SK-N-SH (cell line): ENCODE measurements around the gene GPR183. TPM values are rescaled to one million over a fixed set of nuclear protein-coding genes. Genes with fewer than 3 reads are reported as not detected.
A peak's percentile ranks its signal among the peaks of the same experiment; 100 is the strongest.

Source experiments
- CTCF ChIA-PET: fragments of 300-600, 350-600 bp; formaldehyde crosslinking; extraction: SDS; loops from one replicate; lab custom pipeline; 2021; lab: Yijun Ruan, JAX
- POLR2A ChIA-PET: fragments of 350-600 bp; sonication (Branson Sonifier 250); formaldehyde crosslinking; extraction: SDS; loops from one replicate; lab custom pipeline; 2020; ENCODE audit warnings: antibody characterized with exemption, inconsistent platforms; lab: Yijun Ruan, JAX
- DNase-seq: peaks from one replicate; pipeline ENCODE4 v3.0.0; 2012
- H2AFZ ChIP-seq: fragments of 200-600 bp; sonication (generic); 2 replicates; pipeline ENCODE4 v1.8.1; 2016; ENCODE audit warnings: antibody characterized with exemption, mild to moderate bottlenecking, low read depth
- H3F3A ChIP-seq: fragments of 200-600 bp; sonication (generic); replicated peaks from 2 replicates; pipeline ENCODE3; 2016; ENCODE audit warnings: antibody characterized with exemption, mild to moderate bottlenecking; ENCODE audit not compliant: insufficient read depth
- H3K27ac ChIP-seq, 2 experiments: fragments of 200-500 bp in 1 of 2; fragments of 200-600 bp in 1 of 2; sonication (Bioruptor generic) in 1 of 2; sonication (generic), shearing (Covaris generic) in 1 of 2; 2 replicates each; pipeline versions ENCODE4 v1.5.1 to v1.6.1; 2014 to 2016; ENCODE audit warnings: low read depth in 2 of 2, inconsistent platforms in 1 of 2, low read length in 1 of 2, mild to moderate bottlenecking in 1 of 2, mixed read lengths in 1 of 2
- H3K27me3 ChIP-seq: fragments of 200-600 bp; sonication (generic), shearing (Covaris generic); 2 replicates; pipeline ENCODE4 v1.6.1; 2016; ENCODE audit warnings: mixed run types; ENCODE audit not compliant: insufficient read depth
- H3K36me3 ChIP-seq, 2 experiments: fragments of 200-500 bp in 1 of 2; fragments of 200-600 bp in 1 of 2; sonication (Bioruptor generic) in 1 of 2; sonication (generic) in 1 of 2; replicated peaks in 1 of 2; 2 replicates each; pipeline versions ENCODE3 to v1.5.1; 2014 to 2016; ENCODE audit warnings: low read length in 1 of 2, mild to moderate bottlenecking in 1 of 2; ENCODE audit not compliant: insufficient read depth in 2 of 2, control insufficient read depth in 1 of 2
- H3K4me1 ChIP-seq, 2 experiments: fragments of 200-500 bp in 1 of 2; fragments of 200-600 bp in 1 of 2; sonication (Bioruptor generic) in 1 of 2; sonication (generic), shearing (Covaris generic) in 1 of 2; 2 replicates each; pipeline versions ENCODE4 v1.5.1 to v1.6.1; 2014 to 2016; ENCODE audit warnings: low read depth in 1 of 2, low read length in 1 of 2, mixed run types in 1 of 2; ENCODE audit not compliant: insufficient read depth in 2 of 2, control insufficient read depth in 1 of 2
- H3K4me2 ChIP-seq: fragments of 200-600 bp; sonication (generic), shearing (Covaris generic); 2 replicates; pipeline ENCODE4 v1.6.1; 2017; ENCODE audit warnings: mixed run types
- H3K4me3 ChIP-seq, 2 experiments: fragments of 200-500 bp in 1 of 2; fragments of 200-600 bp in 1 of 2; sonication (Bioruptor generic) in 1 of 2; sonication (generic), shearing (Covaris generic) in 1 of 2; 2 replicates each; pipeline versions ENCODE4 v1.5.1 to v1.8.1; 2014 to 2016; ENCODE audit warnings: low read depth in 2 of 2, inconsistent platforms in 1 of 2, low read length in 1 of 2, mild to moderate bottlenecking in 1 of 2, mixed read lengths in 1 of 2, moderate library complexity in 1 of 2
- H3K79me2 ChIP-seq: fragments of 200-600 bp; sonication (generic); 2 replicates; pipeline ENCODE4 v1.8.1; 2017; ENCODE audit warnings: mild to moderate bottlenecking; ENCODE audit not compliant: insufficient read depth
- H3K9ac ChIP-seq: fragments of 200-600 bp; sonication (generic); 2 replicates; pipeline ENCODE4 v1.6.1; 2017; ENCODE audit warnings: mixed run types
- H3K9me2 ChIP-seq: fragments of 200-600 bp; sonication (generic); 2 replicates; pipeline ENCODE4 v1.6.1; 2017; ENCODE audit warnings: mixed run types
- H3K9me3 ChIP-seq: fragments of 200-600 bp; sonication (generic); 2 replicates; pipeline ENCODE4 v1.6.1; 2017; ENCODE audit warnings: mixed run types, mild to moderate bottlenecking, moderate library complexity
- H4K20me1 ChIP-seq: fragments of 200-600 bp; sonication (generic); 2 replicates; pipeline ENCODE4 v1.6.1; 2017; ENCODE audit warnings: mild to moderate bottlenecking, mixed run types; ENCODE audit not compliant: insufficient read depth
- ELF1 ChIP-seq: IDR thresholded peaks from 2 replicates; pipeline ENCODE4 v1.4.0; 2012
- EP300 ChIP-seq, 2 experiments: IDR thresholded peaks; 2 replicates each; pipeline versions ENCODE4 v1.4.0 to v1.6.1; 2012; ENCODE audit warnings: borderline replicate concordance in 1 of 2, low read depth in 1 of 2, low read length in 1 of 2
- FOSL2 ChIP-seq: IDR thresholded peaks from 2 replicates; pipeline ENCODE4 v1.4.0; 2012; ENCODE audit warnings: low read depth, mild to moderate bottlenecking, moderate library complexity, borderline replicate concordance
- FOXJ3 ChIP-seq: sonication (generic); formaldehyde crosslinking; IDR thresholded peaks from 2 replicates; pipeline ENCODE4 v1.5.1; 2020; ENCODE audit warnings: mild to moderate bottlenecking, missing genetic modification reagents
- GABPA ChIP-seq: IDR thresholded peaks from 2 replicates; pipeline ENCODE4 v1.4.0; 2012; ENCODE audit warnings: low read depth, mild to moderate bottlenecking
- JUND ChIP-seq: IDR thresholded peaks from 2 replicates; pipeline ENCODE4 v1.4.0; 2012
- MXI1 ChIP-seq: IDR thresholded peaks from 2 replicates; pipeline ENCODE4 v1.6.1; 2012; ENCODE audit warnings: mild to moderate bottlenecking, low read depth, low read length, improper control_type of control experiment
- NFIC ChIP-seq: IDR thresholded peaks from 2 replicates; pipeline ENCODE4 v1.4.0; 2012; ENCODE audit warnings: borderline replicate concordance
- NRF1 ChIP-seq: IDR thresholded peaks from 2 replicates; pipeline ENCODE4 v1.6.1; 2012; ENCODE audit warnings: low read depth, mild to moderate bottlenecking, low read length
- POLR2AphosphoS5 ChIP-seq: IDR thresholded peaks from 2 replicates; pipeline ENCODE4 v1.6.1; 2012; ENCODE audit warnings: low read depth, low read length
- RAD21 ChIP-seq: IDR thresholded peaks from 2 replicates; pipeline ENCODE4 v1.6.1; 2012; ENCODE audit warnings: mild to moderate bottlenecking, low read length
- RFX5 ChIP-seq: IDR thresholded peaks from 2 replicates; pipeline ENCODE4 v1.6.1; 2012; ENCODE audit warnings: mild to moderate bottlenecking, improper control_type of control experiment, low read length
- SMC3 ChIP-seq: IDR thresholded peaks from 2 replicates; pipeline ENCODE4 v1.6.1; 2012; ENCODE audit warnings: low read depth, low read length, improper control_type of control experiment
- WGBS: methylation state at CpG from one replicate; pipeline ENCODE4 v1.1.6; 2017; ENCODE audit warnings: low lambda C conversion rate; 5-methylcytosine and 5-hydroxymethylcytosine counted together
- polyA plus RNA-seq, 3 experiments: library from polyadenylated mRNA; depleted of rRNA; stranded (reverse); fragments of >200 nt; gene quantifications; 2 replicates each; pipeline ENCODE4 v1.2.3, GENCODE V29; 2012
- TF ChIP-seq, protein P1 (sequence below): IDR thresholded peaks from 2 replicates; pipeline ENCODE4 v1.4.0; 2012; ENCODE audit warnings: low read depth, borderline replicate concordance
- TF ChIP-seq, protein P2 (sequence below): IDR thresholded peaks from 2 replicates; pipeline ENCODE4 v1.4.0; 2012; ENCODE audit warnings: low read depth, borderline replicate concordance
- TF ChIP-seq, protein P3 (sequence below): fragments of 200-600 bp; sonication (generic); IDR thresholded peaks from 2 replicates; pipeline ENCODE4 v1.6.1; 2017; ENCODE audit warnings: antibody characterized with exemption, mild to moderate bottlenecking, moderate library complexity
- TF ChIP-seq, protein P4 (sequence below): fragments of 150-350 bp; IDR thresholded peaks from 2 replicates; pipeline ENCODE4 v1.6.1; 2017; ENCODE audit warnings: antibody characterized with exemption, low read length, low read depth, borderline replicate concordance
- TF ChIP-seq, protein P5 (sequence below): fragments of 150-350 bp; IDR thresholded peaks from 2 replicates; pipeline ENCODE4 v1.6.1; 2016; ENCODE audit warnings: mild to moderate bottlenecking, low read depth, low read length
- TF ChIP-seq, protein P6 (sequence below): IDR thresholded peaks from 2 replicates; pipeline ENCODE4 v1.4.0; 2012; ENCODE audit warnings: low read depth

GPR183 gene
- polyA plus RNA-seq, 1 of the 3 experiments (the other 2 are of a cell fraction) = 0.07 TPM

DNA sequence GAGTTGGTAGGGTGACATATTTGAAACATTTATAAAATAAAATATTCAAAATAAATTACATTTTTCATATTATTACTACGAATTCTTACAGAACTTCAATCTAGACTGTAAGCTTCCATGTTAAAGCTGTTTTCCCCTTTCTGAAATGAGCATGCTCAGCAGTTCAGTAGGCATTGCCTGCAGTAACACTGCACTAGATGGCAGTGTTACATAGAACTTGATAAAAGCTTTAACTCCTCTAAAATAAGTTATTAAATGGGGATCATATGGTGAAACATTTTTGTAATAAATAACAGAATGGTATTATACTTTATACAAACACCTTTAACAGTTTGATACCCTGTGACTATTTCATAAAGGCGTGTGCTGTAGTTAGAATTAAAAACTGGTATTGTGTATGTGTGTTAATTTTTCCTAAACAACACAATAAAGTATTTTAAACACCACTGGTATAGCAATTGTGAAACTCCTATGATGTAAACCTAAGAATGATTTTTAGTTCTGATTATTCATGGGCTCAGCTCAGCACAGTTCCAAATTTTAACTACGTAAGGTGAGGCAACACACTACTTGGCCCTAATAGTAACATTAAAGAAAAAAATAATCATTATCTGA, 37.5 kb downstream of the GPR183 start:
- ChIA-PET POLR2A (no interaction called here), CTCF (interaction anchor here (0.5 to 10.4 kb wide), 56 partner anchors 9 to 564 kb away, joined by 3 to 249 read pairs (median 5); partner anchors contain the start of genes GPR18 and UBAC2)
- DNase-seq = peak; percentile 17
- no peak overlapping the region for H3K9ac ChIP-seq
- peaks cover 0 to 9% of the 10 kb centered on the region in 2 experiments for H3K36me3 ChIP-seq
- no peaks in the 10 kb centered on the region for H4K20me1 ChIP-seq
- H3K9me2 ChIP-seq = no peaks in the 10 kb centered on the region
- peaks cover 3% of the 10 kb centered on the region for H3F3A ChIP-seq
- no peaks in the 10 kb centered on the region for H3K9me3 ChIP-seq
- no peak overlapping the region for H3K27ac ChIP-seq
- H3K4me3 ChIP-seq = no peak overlapping the region; a peak in 1 of 4 replicates
- WGBS = 65% methylated on average over 3 of the region's 3 CpGs
- H2AFZ ChIP-seq = no peak overlapping the region
- H3K79me2 ChIP-seq = no peaks in the 10 kb centered on the region
- no peaks in the 10 kb centered on the region for H3K27me3 ChIP-seq
- TF ChIP-seq, protein P1, sequence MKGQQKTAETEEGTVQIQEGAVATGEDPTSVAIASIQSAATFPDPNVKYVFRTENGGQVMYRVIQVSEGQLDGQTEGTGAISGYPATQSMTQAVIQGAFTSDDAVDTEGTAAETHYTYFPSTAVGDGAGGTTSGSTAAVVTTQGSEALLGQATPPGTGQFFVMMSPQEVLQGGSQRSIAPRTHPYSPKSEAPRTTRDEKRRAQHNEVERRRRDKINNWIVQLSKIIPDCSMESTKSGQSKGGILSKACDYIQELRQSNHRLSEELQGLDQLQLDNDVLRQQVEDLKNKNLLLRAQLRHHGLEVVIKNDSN = no peak
- peak; percentile 85 for TF ChIP-seq RAD21
- peak; percentile 56 for TF ChIP-seq NRF1
- TF ChIP-seq, protein P2, sequence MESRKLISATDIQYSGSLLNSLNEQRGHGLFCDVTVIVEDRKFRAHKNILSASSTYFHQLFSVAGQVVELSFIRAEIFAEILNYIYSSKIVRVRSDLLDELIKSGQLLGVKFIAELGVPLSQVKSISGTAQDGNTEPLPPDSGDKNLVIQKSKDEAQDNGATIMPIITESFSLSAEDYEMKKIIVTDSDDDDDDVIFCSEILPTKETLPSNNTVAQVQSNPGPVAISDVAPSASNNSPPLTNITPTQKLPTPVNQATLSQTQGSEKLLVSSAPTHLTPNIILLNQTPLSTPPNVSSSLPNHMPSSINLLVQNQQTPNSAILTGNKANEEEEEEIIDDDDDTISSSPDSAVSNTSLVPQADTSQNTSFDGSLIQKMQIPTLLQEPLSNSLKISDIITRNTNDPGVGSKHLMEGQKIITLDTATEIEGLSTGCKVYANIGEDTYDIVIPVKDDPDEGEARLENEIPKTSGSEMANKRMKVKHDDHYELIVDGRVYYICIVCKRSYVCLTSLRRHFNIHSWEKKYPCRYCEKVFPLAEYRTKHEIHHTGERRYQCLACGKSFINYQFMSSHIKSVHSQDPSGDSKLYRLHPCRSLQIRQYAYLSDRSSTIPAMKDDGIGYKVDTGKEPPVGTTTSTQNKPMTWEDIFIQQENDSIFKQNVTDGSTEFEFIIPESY = no peak
- TF ChIP-seq NFIC = no peak
- TF ChIP-seq, protein P3, sequence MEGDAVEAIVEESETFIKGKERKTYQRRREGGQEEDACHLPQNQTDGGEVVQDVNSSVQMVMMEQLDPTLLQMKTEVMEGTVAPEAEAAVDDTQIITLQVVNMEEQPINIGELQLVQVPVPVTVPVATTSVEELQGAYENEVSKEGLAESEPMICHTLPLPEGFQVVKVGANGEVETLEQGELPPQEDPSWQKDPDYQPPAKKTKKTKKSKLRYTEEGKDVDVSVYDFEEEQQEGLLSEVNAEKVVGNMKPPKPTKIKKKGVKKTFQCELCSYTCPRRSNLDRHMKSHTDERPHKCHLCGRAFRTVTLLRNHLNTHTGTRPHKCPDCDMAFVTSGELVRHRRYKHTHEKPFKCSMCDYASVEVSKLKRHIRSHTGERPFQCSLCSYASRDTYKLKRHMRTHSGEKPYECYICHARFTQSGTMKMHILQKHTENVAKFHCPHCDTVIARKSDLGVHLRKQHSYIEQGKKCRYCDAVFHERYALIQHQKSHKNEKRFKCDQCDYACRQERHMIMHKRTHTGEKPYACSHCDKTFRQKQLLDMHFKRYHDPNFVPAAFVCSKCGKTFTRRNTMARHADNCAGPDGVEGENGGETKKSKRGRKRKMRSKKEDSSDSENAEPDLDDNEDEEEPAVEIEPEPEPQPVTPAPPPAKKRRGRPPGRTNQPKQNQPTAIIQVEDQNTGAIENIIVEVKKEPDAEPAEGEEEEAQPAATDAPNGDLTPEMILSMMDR = peak; percentile 90
- TF ChIP-seq SMC3 = peak; percentile 57
- H3K4me2 ChIP-seq = no peak overlapping the region
- H3K4me1 ChIP-seq = no peaks in the 10 kb centered on the region

DNA sequence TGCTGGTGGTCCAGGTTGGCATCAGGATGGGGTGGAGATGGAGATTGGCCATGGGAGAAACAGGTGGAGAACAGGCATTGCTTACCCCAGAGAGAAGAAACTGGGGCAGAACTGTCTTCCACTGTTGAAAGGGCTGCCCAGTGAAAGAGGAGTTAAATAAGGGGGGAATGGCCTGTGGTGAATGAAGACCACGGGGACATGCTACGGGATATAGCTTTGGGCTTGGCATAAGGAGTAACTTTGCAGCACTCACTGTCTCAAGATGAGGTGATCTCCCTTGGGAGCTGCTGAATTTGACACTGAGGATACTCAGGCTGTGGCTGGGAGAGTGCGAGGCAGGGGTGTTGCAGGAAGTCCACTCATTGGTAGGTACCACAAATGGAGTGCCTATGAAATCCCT, 38.4 kb downstream of the GPR183 start:
- TF ChIP-seq FOSL2 (no peak), NRF1 (no peak), POLR2AphosphoS5 (no peak), RFX5 (no peak), NFIC (no peak), GABPA (no peak), ELF1 (no peak), RAD21 (no peak), MXI1 (no peak), FOXJ3 (CRISPR knock-in tag) (no peak), EP300 (IDR thresholded peaks at IDR 0.05; ENCODE audit: borderline replicate concordance in 1 of 2, low read depth in 1 of 2, low read length in 1 of 2) (no peak), JUND (no peak)
- TF ChIP-seq, protein P4, sequence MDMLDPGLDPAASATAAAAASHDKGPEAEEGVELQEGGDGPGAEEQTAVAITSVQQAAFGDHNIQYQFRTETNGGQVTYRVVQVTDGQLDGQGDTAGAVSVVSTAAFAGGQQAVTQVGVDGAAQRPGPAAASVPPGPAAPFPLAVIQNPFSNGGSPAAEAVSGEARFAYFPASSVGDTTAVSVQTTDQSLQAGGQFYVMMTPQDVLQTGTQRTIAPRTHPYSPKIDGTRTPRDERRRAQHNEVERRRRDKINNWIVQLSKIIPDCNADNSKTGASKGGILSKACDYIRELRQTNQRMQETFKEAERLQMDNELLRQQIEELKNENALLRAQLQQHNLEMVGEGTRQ = no peak
- TF ChIP-seq, protein P5, sequence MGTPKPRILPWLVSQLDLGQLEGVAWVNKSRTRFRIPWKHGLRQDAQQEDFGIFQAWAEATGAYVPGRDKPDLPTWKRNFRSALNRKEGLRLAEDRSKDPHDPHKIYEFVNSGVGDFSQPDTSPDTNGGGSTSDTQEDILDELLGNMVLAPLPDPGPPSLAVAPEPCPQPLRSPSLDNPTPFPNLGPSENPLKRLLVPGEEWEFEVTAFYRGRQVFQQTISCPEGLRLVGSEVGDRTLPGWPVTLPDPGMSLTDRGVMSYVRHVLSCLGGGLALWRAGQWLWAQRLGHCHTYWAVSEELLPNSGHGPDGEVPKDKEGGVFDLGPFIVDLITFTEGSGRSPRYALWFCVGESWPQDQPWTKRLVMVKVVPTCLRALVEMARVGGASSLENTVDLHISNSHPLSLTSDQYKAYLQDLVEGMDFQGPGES = no peak
- TF ChIP-seq, protein P6, sequence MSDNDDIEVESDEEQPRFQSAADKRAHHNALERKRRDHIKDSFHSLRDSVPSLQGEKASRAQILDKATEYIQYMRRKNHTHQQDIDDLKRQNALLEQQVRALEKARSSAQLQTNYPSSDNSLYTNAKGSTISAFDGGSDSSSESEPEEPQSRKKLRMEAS = no peak
- DNase-seq = no peak
- Histone ChIP-seq H4K20me1 (no peaks in the 10 kb centered on the region), H3K9me3 (no peaks in the 10 kb centered on the region), H3K9ac (no peak overlapping the region), H3K27ac (no peak overlapping the region), H3F3A (peaks cover 3% of the 10 kb centered on the region), H3K4me1 (no peaks in the 10 kb centered on the region), H3K79me2 (no peaks in the 10 kb centered on the region), H3K36me3 (peaks cover 0 to 16% of the 10 kb centered on the region in 2 experiments), H2AFZ (no peak overlapping the region), H3K27me3 (no peaks in the 10 kb centered on the region), H3K4me3 (no peak overlapping the region), H3K4me2 (no peak overlapping the region), H3K9me2 (no peaks in the 10 kb centered on the region)
- POLR2A ChIA-PET = no interaction called here
- CTCF ChIA-PET = interaction anchor here (0.6 to 10.4 kb wide), 24 partner anchors 9 to 235 kb away, joined by 3 to 249 read pairs (median 6); partner anchors contain the start of gene UBAC2
- WGBS = 97% methylated on average over 3 of the region's 3 CpGs
